ENCODE data around the gene MTRFR. TPM values are rescaled to one million over a fixed set of nuclear protein-coding genes. Genes with fewer than 3 reads are reported as not detected.

MTRFR gene
- total and polyA plus RNA-seq, 12 donors, result 12.2 to 23.3 (median 15.2) TPM

DNA sequence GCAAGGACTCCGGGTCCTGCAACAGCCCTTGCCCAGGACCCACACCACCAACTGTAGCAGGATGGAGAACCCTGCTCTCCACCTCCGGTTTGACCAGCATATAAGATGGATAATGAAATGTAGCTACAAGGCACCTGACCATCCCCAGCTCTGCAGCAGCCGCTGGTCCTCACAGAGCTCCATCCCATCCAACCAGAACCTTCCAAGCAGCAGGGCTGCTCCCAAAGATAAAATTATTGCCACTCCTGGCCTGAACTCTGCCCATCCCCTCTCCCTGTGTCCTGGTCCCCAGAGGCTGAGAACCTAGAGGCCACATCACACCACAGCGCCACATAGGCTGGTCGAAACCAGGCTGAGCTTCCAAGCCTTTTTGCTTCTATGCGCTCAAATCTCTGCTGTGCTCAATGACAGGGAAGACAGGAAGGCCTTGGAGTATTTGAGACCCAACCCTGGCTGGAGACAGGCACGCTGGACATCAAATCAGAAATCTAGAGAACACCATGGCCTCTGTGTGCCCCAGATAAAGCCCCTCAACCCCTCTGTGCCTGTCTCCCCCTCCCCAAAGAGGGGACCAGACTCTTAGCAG is 34.2 kb downstream of the MTRFR start:
- H3K9me3 ChIP-seq (replicated peaks in 1 of 3), result no peaks in the 10 kb centered on the region
- H3K4me3 ChIP-seq, result no peak overlapping the region
- intact Hi-C loops (cut with DNase I), result loop anchor here in 1 of 2 donors (10.0 kb wide), 2 partner anchors 67 to 347 kb away; no protein-coding TSS in a partner anchor
- peak in 1 of 7 donors; percentile 48 for DNase-seq
- H3K36me3 ChIP-seq (replicated peaks in 1 of 2), result peaks cover 0 to 30% of the 10 kb centered on the region in 2 donors
- H3K4me1 ChIP-seq (replicated peaks in 1 of 2), result peaks cover 18 to 36% of the 10 kb centered on the region in 2 donors
- no peak for TF ChIP-seq POLR2A (IDR thresholded peaks at IDR 0.05)
- TF ChIP-seq, protein P1, sequence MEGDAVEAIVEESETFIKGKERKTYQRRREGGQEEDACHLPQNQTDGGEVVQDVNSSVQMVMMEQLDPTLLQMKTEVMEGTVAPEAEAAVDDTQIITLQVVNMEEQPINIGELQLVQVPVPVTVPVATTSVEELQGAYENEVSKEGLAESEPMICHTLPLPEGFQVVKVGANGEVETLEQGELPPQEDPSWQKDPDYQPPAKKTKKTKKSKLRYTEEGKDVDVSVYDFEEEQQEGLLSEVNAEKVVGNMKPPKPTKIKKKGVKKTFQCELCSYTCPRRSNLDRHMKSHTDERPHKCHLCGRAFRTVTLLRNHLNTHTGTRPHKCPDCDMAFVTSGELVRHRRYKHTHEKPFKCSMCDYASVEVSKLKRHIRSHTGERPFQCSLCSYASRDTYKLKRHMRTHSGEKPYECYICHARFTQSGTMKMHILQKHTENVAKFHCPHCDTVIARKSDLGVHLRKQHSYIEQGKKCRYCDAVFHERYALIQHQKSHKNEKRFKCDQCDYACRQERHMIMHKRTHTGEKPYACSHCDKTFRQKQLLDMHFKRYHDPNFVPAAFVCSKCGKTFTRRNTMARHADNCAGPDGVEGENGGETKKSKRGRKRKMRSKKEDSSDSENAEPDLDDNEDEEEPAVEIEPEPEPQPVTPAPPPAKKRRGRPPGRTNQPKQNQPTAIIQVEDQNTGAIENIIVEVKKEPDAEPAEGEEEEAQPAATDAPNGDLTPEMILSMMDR (IDR thresholded peaks at IDR 0.05), result no peak
- 83 to 97% (median 90%) methylated on average over 6 to 7 of the region's 7 CpGs for WGBS, 4 donors
- H3K27me3 ChIP-seq, result no peaks in the 10 kb centered on the region
- peak overlapping the region in 2 of 5 donors; percentile 89 to 98 for H3K27ac ChIP-seq

DNA sequence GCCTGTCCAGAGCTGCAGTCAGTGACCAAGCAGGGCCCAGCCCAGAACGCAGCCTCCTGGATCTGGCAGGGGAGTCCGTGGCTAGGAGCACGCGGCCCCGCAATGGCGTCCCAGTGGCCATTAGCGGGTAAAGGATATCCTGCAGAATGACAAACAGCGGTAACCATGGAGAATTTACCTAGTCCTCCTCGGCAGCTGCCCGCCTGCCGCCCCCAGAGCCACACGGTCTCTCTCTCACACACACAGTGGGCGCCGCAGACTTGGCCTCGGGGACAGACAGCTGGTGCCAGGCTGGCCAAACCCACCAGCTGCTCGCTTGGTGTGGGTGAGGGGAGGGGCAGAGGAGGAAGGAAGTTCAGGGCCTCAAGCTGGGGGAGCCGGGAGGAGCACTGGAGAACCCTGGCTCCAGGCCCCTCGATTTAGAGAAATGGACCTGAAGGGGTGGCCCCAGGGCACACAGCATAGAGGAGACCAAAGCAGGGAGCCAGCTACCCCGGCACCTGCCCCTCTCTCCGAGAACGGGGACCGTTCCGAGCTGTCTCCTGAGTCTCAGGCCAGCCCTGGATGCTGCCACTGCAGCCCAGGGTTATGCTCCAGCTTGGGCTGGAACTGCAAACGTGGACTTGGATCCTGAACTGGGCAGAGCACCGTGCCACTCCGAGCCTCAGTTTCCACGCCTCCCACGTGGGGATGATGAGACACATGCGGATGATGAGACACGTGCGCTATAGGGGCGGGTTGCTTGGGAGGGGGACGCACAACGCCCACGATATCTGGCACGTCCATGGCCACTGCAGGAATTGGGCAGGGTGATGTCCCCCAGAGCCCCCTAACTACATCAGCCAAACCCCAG is 35.0 kb downstream of the MTRFR start:
- TF ChIP-seq, protein P1 (IDR thresholded peaks at IDR 0.05), result no peak
- TF ChIP-seq POLR2A (IDR thresholded peaks at IDR 0.05), result no peak
- H3K27ac ChIP-seq, result peak overlapping the region in 2 of 5 donors; percentile 89 to 98
- peaks cover 0 to 26% of the 10 kb centered on the region in 2 donors for H3K36me3 ChIP-seq (replicated peaks in 1 of 2)
- no peak overlapping the region for H3K4me3 ChIP-seq
- H3K4me1 ChIP-seq (replicated peaks in 1 of 2), result peaks cover 18 to 40% of the 10 kb centered on the region in 2 donors
- 57 to 67% (median 60%) methylated on average over 24 to 36 of the region's 36 CpGs for WGBS, 4 donors
- DNase-seq, result peak in 1 of 7 donors; percentile 68
- intact Hi-C loops (cut with DNase I), result loop anchor here in 1 of 2 donors (10.0 kb wide), 2 partner anchors 67 to 347 kb away; no protein-coding TSS in a partner anchor
- H3K9me3 ChIP-seq (replicated peaks in 1 of 3), result no peaks in the 10 kb centered on the region
- H3K27me3 ChIP-seq, result no peaks in the 10 kb centered on the region

DNA sequence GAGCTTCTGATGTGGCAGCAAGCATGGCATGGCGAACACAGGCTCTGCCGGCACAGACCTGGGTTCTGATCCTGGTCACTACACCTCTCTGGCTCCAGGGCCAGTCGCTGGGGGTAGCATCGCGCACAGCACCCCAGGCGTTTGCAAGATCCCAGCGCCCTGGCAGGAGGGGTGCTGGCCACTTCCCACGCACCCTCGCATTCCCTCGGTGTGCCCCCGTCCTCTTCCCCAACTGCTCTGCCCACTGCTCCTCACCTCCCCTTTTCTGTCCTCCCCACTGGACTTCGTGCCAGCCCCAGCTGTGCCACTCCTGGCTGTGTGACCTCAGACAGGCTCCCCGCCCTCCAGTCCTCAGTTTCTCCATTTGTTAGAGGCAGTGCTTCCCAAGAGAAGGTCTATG is 35.6 kb downstream of the MTRFR start:
- H3K9me3 ChIP-seq (replicated peaks in 1 of 3), result no peaks in the 10 kb centered on the region
- intact Hi-C loops (cut with DNase I), result loop anchor here in 1 of 2 donors (10.0 kb wide), 2 partner anchors 66 to 346 kb away; no protein-coding TSS in a partner anchor
- TF ChIP-seq POLR2A (IDR thresholded peaks at IDR 0.05), result no peak
- TF ChIP-seq, protein P1 (IDR thresholded peaks at IDR 0.05), result no peak
- WGBS, 4 donors, result 71 to 85% (median 77%) methylated on average over 11 to 13 of the region's 13 CpGs
- H3K4me1 ChIP-seq (replicated peaks in 1 of 2), result peaks cover 18 to 40% of the 10 kb centered on the region in 2 donors
- DNase-seq, result peak in 1 of 7 donors; percentile 56
- no peaks in the 10 kb centered on the region for H3K27me3 ChIP-seq
- H3K4me3 ChIP-seq, result peak overlapping the region in 1 of 4 donors; percentile 90
- peaks cover 0 to 25% of the 10 kb centered on the region in 2 donors for H3K36me3 ChIP-seq (replicated peaks in 1 of 2)
- peak overlapping the region in 4 of 5 donors; percentile 60 to 98 (median 76) for H3K27ac ChIP-seq

DNA sequence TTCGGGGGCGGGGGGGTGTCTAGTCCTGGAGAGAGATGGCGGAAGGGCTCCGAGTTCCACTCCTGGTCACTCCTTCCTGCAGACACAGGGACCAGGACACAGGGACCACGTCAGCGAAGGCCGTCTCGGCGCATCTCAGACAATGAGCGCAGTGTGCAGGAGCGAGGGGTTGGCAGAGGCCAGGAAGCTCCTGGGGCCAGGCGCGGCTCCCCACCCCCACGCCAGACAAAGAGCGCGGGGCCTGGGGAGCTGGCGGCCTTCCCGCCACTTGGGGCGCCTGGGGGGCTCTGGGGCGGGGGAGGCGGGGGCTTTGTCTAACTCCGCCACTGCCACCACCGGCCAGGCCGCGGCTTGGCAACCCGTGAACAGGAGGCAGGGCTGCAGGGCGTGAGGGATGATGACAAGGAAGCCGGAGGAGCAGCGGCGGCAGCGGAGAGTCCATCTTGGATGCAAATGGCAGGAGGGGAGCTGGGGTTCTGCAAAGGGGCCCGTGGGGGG is 36.2 kb downstream of the MTRFR start:
- Histone ChIP-seq H3K4me3 (peak overlapping the region in 3 of 4 donors; percentile 33 to 90 (median 64)), H3K27me3 (no peaks in the 10 kb centered on the region), H3K36me3 (replicated peaks in 1 of 2) (peaks cover 0 to 20% of the 10 kb centered on the region in 2 donors), H3K27ac (peak overlapping the region; percentile 21 to 98 (median 63)), H3K9me3 (replicated peaks in 1 of 3) (no peaks in the 10 kb centered on the region), H3K4me1 (replicated peaks in 1 of 2) (peaks cover 18 to 40% of the 10 kb centered on the region in 2 donors)
- WGBS, 4 donors, result 0 to 6% (median 2%) methylated on average over 9 to 32 of the region's 32 CpGs
- DNase-seq, result peak; percentile 68 to 93 (median 77)
- TF ChIP-seq POLR2A (IDR thresholded peaks at IDR 0.05), result peak in 1 of 2 donors; percentile 27
- TF ChIP-seq, protein P1 (IDR thresholded peaks at IDR 0.05), result peak in 1 of 6 experiments; percentile 17
- intact Hi-C loops (cut with DNase I), result loop anchor here in 1 of 2 donors (10.0 kb wide), 2 partner anchors 65 to 345 kb away; no protein-coding TSS in a partner anchor

Data from adrenal gland (tissue), 12 donors.